Muscle of back (tissue), 11 donors: Measurements from ENCODE around the gene PRKAG2. TPM values are rescaled to one million over a fixed set of nuclear protein-coding genes. Genes with fewer than 3 reads are reported as not detected.
"Not testable (repeated sequence)": the region's sequence is repeated elsewhere in the genome, so short reads cannot be mapped to it uniquely, and the experiment has no call there.

Source experiments
- DNase-seq, 3 donors: peaks; one replicate each; pipeline versions ENCODE4 v3.0.0 to v3.0.0-alpha.2; 2013
- polyA plus RNA-seq, 10 donors: library from polyadenylated mRNA; unstranded; fragments of 120-200 nt; gene quantifications; one replicate each; pipeline ENCODE4 v1.2.1, GENCODE V29; 2013; ENCODE audit not compliant: insufficient read length in 10 of 10

The PRKAG2 gene
- polyA plus RNA-seq, 10 donors, result 11.5 to 17.2 (median 15.0) TPM

- no peak for DNase-seq
Observed at GRCh38 chr7:151852486-151853396, 24.2 kb downstream of the PRKAG2 start.

GRCh38 chr7:151851782-151852181 is 25.1 kb downstream of the PRKAG2 start:
- DNase-seq, result peak in 1 of 3 donors; percentile 34

- DNase-seq, result peak in 1 of 3 donors; percentile 24
Observed at GRCh38 chr7:151851145-151851751, 25.7 kb downstream of the PRKAG2 start.

GRCh38 chr7:151850491-151851124 is 26.3 kb downstream of the PRKAG2 start:
- DNase-seq, result no peak

- DNase-seq, result no peak
Observed at GRCh38 chr7:151849879-151850260, 27.0 kb downstream of the PRKAG2 start.

- DNase-seq, result no peak
Observed at GRCh38 chr7:151849008-151849878, 27.7 kb downstream of the PRKAG2 start.

GRCh38 chr7:151847681-151848081 is 29.2 kb downstream of the PRKAG2 start:
- no peak for DNase-seq

GRCh38 chr7:151847136-151847535 is 29.8 kb downstream of the PRKAG2 start:
- no peak for DNase-seq

GRCh38 chr7:151845412-151846205 is 31.3 kb downstream of the PRKAG2 start:
- no peak for DNase-seq

- no peak for DNase-seq
Observed at GRCh38 chr7:151844825-151845200, 32.1 kb downstream of the PRKAG2 start.

GRCh38 chr7:151844071-151844824 is 32.7 kb downstream of the PRKAG2 start:
- no peak for DNase-seq

GRCh38 chr7:151843181-151843580 is 33.7 kb downstream of the PRKAG2 start:
- DNase-seq, result no peak

GRCh38 chr7:151841395-151842051 is 35.4 kb downstream of the PRKAG2 start:
- DNase-seq, result not testable (repeated sequence)

GRCh38 chr7:151840088-151840910 is 36.6 kb downstream of the PRKAG2 start:
- no peak for DNase-seq

GRCh38 chr7:151839451-151839921 is 37.4 kb downstream of the PRKAG2 start:
- DNase-seq, result no peak

GRCh38 chr7:151838861-151839381 is 38.0 kb downstream of the PRKAG2 start:
- DNase-seq, result no peak

- DNase-seq, result no peak
Observed at GRCh38 chr7:151838072-151838471, 38.8 kb downstream of the PRKAG2 start.
